ENCODE results near the gene ZBTB44.

The ZBTB44 gene

GRCh38 chr11:130301002-130301401 lies 13.7 kb downstream of the ZBTB44 start:
- no peak for TF ChIP-seq FOXP2 (optimal IDR thresholded peaks at IDR 0.05; ENCODE audit: borderline replicate concordance, extremely low read depth, extremely low read length, insufficient read depth)
- no peak for TF ChIP-seq REST (IDR thresholded peaks at IDR 0.05; ENCODE audit: insufficient read depth in 1 of 2, low read depth in 2 of 2, low read length in 2 of 2)
- TF ChIP-seq POLR2AphosphoS5 (IDR thresholded peaks at IDR 0.05; ENCODE audit: low read depth, low read length), result no peak
- no peak for TF ChIP-seq TAF1 (IDR thresholded peaks at IDR 0.05; ENCODE audit: borderline replicate concordance, insufficient read depth, low read length)
- TF ChIP-seq SIN3A (IDR thresholded peaks at IDR 0.05; ENCODE audit: borderline replicate concordance, insufficient read depth, low read length), result no peak

- TF ChIP-seq TAF1 (IDR thresholded peaks at IDR 0.05; ENCODE audit: borderline replicate concordance, insufficient read depth, low read length), result no peak
- TF ChIP-seq SIN3A (IDR thresholded peaks at IDR 0.05; ENCODE audit: borderline replicate concordance, insufficient read depth, low read length), result no peak
- TF ChIP-seq POLR2AphosphoS5 (IDR thresholded peaks at IDR 0.05; ENCODE audit: low read depth, low read length), result no peak
- TF ChIP-seq REST (IDR thresholded peaks at IDR 0.05; ENCODE audit: insufficient read depth in 1 of 2, low read depth in 2 of 2, low read length in 2 of 2), result no peak
- no peak for TF ChIP-seq FOXP2 (optimal IDR thresholded peaks at IDR 0.05; ENCODE audit: borderline replicate concordance, extremely low read depth, extremely low read length, insufficient read depth)
Measured at GRCh38 chr11:130300567-130300966, 14.2 kb downstream of the ZBTB44 start.

GRCh38 chr11:130299978-130300377 lies 14.7 kb downstream of the ZBTB44 start:
- TF ChIP-seq REST (IDR thresholded peaks at IDR 0.05; ENCODE audit: insufficient read depth in 1 of 2, low read depth in 2 of 2, low read length in 2 of 2) (no peak), POLR2AphosphoS5 (IDR thresholded peaks at IDR 0.05; ENCODE audit: low read depth, low read length) (no peak)

GRCh38 chr11:130295657-130296056 lies 19.1 kb downstream of the ZBTB44 start:
- TF ChIP-seq FOXP2 (optimal IDR thresholded peaks at IDR 0.05; ENCODE audit: borderline replicate concordance, extremely low read depth, extremely low read length, insufficient read depth), result no peak

GRCh38 chr11:130282111-130282510 lies 32.6 kb downstream of the ZBTB44 start:
- TF ChIP-seq FOXP2 (optimal IDR thresholded peaks at IDR 0.05; ENCODE audit: borderline replicate concordance, extremely low read depth, extremely low read length, insufficient read depth), result no peak
- TF ChIP-seq SIN3A (IDR thresholded peaks at IDR 0.05; ENCODE audit: borderline replicate concordance, insufficient read depth, low read length), result no peak
- no peak for TF ChIP-seq TAF1 (IDR thresholded peaks at IDR 0.05; ENCODE audit: borderline replicate concordance, insufficient read depth, low read length)
- TF ChIP-seq POLR2AphosphoS5 (IDR thresholded peaks at IDR 0.05; ENCODE audit: low read depth, low read length), result no peak
- no peak for TF ChIP-seq REST (IDR thresholded peaks at IDR 0.05; ENCODE audit: insufficient read depth in 1 of 2, low read depth in 2 of 2, low read length in 2 of 2)

All from PFSK-1 (cell line).